IPS DF 4.7 (cell line): ENCODE measurements around the gene PNMT.

ENCODE experiments used
- DNase-seq: peaks from one replicate; pipeline ENCODE4 v3.0.0-alpha.2; 2013; ENCODE audit warnings: low spot score; ENCODE audit errors: extremely low read depth

PNMT gene

DNA sequence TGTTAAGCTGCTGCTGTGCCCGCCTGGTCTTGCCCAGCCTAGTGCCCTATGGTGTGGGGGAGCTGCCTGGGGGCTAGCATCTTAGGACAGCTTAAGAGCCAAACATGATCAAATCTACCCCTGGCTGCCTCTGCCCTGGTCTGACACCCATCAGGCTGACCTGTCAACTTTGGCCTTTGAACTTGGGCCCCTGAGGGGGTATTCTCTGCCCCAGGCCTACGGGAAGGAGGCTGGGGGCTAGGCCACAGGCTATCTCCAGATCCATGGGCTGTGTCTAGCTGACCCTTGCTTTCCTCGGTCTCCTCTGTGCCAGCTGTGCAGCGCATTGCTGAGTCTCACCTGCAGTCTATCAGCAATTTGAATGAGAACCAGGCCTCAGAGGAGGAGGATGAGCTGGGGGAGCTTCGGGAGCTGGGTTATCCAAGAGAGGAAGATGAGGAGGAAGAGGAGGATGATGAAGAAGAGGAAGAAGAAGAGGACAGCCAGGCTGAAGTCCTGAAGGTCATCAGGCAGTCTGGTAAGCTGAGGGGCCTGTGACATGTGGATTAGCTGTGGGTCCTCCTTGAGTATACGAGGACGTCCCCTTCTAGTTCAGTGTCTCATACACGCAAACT is 34.6 kb upstream of the PNMT start:
- DNase-seq: no peak

DNA sequence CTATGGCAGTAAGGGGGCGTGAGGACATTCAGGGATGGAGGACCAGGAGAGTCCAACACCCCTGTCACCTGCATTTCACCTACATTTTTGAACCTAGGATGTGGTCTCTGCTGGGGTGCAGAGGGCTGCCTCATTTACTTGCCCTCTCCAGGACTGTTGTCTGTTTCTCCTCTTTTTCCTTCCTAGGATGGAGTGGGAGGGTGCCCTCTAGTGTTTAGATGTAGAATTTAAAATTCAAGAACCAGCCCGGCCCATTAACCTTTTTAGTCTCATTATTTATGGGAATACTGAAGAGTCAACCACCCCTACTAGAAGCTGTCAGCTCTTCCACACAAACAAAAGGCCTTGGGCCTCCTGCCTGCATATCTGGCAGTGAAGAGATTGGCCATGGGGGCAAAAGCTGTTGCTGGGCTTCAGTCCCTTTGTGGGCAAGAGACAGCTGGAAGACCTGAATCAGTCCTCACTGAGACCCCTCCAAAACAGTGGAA is 33.8 kb upstream of the PNMT start:
- DNase-seq: no peak

DNA sequence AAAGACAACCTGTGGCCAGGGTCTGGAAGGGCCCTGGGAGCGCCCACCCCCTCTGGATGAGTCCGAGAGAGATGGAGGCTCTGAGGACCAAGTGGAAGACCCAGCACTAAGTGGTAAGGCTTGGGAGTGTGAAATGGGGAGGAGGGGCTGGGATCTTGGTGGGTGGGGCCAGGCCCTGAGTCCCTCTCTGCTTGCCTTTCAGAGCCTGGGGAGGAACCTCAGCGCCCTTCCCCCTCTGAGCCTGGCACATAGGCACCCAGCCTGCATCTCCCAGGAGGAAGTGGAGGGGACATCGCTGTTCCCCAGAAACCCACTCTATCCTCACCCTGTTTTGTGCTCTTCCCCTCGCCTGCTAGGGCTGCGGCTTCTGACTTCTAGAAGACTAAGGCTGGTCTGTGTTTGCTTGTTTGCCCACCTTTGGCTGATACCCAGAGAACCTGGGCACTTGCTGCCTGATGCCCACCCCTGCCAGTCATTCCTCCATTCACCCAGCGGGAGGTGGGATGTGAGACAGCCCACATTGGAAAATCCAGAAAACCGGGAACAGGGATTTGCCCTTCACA is 32.6 kb upstream of the PNMT start:
- no peak for DNase-seq

DNA sequence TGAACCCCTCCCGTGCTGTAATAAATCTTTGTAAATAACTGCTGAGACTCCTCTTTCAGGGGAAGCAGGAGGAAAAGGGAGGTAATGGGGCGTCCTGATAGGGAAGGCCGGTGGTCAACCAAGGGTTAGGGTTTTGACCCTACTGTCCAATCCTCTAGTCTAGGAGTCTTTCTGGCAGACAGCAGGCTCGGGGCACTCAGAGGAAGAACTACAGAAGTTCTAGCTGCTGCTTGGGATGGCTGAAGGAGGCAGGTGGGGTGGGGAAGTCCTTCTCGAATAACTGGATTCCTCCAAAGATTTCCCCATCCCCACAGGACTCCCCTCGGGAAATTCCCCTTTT is 31.7 kb upstream of the PNMT start:
- no peak for DNase-seq

DNA sequence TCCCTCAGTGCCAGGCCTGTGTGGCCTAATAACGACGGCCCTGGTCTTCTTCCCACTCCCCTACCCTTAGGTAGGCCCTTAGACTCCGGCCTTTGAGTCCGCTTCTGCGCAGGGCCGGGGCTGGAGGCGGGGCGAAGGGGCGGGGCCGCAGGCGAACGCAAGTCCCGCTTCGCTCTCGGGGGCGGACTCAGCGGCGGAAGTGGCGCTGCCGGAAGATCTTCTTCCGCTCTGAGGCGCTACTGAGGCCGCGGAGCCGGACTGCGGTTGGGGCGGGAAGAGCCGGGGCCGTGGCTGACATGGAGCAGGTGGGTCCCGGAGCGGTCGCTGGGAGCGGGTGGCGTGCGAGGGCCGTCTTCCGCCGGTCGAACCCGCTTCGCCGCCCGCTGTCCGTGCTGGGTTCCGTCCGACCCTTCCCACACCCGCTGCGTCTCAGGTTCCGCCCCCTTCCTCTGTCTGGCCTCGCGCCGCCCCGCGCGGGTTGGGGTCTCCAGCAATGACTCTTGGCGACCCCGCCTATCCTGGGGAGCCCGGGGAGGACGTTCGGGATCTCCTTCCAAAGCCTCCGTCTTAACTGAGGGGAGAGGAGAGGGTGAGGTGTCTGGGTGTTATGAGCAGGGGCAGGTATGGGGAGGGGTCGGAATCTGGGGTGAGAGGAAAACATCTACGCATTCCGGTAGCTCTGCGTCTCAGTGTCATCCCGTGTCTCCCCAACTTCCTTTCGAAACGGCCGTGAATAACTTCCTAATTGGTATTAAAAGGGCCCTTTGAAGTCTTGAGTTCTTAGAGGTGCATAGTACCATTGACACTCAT is 31.1 kb upstream of the PNMT start, which contains the start of gene STARD3:
TSS of gene STARD3 (plus strand) at position 218 of the 810 bp plus-strand sequence. CDS start 16,388 bp downstream, outside the sequence.
- no peak for DNase-seq

DNA sequence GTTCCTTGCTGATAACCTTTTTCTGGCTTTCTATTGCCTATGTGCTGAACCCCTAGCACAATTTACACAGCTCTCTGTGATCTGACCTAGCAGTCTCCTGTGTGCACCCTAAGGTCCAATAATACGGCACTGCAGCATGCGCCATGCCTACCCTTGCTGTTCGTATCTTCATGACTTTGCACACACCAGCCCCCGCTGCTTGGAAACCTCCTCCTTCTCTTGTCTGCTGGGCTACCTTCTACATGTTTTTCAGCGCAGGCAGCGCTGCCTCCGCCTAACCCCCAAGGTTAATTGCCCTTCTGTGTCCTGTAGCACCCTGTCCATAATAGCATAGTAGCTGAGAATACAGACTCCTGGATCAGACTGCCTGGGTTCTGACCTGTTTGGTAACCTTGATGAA is 29.9 kb upstream of the PNMT start:
- no peak for DNase-seq

DNA sequence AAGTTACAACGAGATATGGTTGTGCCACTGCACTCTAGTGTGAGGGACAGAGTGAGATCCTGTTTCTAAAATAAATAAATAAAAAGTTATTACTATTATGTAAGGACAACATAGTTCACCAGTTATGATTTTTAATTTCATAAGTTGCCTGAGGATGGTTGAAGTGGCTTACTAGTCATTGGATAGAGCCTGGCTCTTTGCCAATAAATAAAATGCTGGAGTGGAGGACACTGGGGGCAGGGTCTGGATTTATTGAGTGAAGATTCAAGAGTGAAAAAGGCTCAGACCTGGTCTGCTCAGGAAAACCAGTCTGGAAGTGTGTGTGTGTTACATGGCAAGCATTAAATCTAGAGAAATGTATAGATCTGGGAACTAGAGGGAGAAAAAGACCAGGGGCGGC is 29.2 kb upstream of the PNMT start:
- DNase-seq: no peak

DNA sequence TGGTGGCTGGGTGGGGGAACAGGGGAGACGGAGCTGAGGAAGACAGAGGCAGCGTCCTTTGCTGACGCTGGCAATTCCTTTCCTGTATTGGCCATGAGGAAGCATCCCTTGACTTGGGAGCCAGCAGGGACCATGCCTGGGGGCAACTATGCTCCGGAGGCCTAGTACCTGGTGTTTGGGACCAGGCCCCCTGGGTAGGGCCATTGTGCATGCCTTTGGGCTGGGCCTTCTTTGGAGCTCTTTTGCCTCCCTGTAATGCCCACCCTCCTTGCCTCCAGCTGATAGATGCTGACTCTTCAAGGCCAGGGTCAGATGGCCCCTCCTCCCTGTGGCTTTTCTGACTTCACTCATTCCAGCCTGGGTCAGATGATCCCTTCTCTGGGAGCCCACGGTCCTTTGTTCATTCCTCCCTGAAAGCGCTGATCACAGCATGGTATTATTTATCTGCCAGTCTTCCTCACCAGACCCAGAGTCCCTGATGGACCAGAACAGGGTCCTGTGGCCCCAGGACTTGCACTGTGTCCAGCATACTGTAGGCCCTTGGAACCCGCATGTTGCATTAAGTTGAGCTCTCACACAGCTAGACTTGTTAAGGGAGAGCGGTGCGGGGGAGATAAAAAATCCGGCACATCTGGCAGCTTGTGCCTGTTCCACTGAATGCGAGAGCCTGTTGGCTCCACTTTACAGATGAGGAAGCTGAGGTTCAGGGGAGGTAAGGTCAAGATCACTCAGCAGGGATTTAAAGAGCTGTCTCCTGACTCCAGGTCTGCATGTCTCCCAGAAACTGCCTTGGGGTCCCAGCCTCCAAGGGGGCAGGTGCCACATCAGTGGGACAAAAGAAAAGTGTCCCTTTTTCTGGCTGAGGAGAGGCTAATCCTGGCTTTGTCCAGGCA is 28.4 kb upstream of the PNMT start:
- no peak for DNase-seq

DNA sequence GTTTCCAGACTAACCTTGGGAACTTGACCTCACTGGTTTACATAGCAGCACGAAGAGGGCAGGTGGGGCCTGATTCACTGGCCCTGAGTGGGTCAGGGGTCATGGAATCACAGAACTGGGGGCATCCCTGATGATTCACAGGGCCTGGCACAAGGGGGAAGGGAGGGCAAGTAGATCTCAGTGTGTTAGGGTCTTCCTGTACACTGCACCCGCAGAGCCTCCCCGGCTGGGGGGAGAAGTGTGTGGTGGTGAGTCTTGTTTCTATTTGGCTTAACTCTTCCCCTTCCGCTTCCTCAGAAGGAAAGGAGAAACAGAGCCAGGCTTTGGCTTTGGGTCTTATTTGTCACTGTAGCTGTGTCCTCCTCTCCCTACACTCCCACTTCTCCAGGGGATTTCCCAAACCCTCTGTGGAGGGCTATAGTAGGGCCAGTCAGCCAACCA is 27.6 kb upstream of the PNMT start:
- DNase-seq: no peak

DNA sequence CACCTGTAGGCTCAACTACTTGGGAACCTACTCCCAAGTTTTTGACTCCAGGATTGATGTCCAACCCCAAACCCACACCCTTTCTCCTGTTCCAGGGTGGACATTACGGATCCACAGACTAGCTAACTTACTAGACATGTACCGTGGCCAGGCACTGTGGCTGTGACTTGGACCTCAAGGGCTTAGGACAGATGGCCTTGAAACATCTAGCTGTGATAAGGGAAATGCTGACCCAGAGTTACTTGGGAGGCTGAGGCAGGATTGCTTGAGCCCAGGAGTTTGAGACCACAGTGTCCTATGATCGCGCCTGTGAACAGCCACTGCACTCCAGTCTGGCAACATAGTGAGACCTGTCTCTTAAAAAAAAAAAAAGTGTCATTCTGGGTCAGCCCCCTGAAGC is 27.2 kb upstream of the PNMT start:
- DNase-seq: no peak

DNA sequence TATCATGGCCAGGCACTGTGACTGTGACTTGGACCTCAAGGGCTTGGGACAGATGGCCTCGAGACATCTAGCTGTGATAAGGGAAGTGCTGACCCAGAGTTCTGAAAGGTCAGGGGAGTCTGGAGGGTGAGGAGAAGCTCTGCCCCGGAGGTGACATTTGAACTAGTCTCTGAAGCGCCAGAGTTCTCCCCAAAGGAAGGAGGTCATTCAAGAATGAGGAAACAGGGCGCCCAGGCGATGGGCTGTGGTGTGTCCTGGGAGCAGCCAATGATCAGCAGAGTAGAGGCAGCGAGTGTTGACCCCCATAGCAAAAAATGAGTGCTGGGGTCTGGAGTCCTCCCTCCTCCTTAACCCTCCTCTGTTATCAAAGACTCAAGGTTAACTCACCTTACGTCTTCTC is 26.4 kb upstream of the PNMT start:
- DNase-seq: no peak

DNA sequence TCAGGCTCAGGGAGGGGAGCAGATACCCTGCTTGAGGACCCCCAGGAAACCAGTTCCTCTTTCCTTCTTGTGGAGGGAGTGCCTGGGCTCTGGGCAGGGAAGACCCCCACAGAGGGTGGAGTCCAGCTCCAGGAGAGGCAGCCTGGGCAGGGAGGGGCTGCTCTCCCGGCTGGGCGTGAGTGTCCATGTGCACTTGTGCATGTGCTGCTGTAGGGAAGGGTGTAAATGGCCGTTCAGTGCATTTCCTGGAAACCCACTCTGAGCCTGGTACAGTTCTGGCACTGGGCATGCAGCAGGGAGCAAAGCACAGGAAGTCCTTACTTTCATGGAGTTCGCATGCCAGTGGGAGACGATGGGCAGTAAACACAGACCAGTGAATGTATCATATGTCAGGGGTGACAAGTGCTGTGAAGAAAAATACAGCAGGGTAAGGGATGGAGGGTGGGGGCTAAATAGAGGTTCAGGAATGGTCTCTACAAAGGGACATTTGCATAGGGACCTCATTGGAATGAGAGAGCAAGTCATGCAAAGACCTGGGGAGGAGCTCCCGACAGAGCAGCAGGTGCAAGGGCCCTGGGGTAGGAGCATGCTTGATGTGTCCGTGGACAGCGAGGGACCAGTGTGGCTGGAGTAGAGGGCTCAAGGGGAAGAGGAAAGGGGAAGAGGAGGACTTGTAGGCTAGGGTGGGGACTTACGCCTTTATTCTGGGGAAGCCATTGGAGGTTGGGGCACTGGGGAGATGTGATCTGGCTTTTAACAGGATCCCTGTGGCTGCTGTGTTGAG is 25.8 kb upstream of the PNMT start:
- no peak for DNase-seq

DNA sequence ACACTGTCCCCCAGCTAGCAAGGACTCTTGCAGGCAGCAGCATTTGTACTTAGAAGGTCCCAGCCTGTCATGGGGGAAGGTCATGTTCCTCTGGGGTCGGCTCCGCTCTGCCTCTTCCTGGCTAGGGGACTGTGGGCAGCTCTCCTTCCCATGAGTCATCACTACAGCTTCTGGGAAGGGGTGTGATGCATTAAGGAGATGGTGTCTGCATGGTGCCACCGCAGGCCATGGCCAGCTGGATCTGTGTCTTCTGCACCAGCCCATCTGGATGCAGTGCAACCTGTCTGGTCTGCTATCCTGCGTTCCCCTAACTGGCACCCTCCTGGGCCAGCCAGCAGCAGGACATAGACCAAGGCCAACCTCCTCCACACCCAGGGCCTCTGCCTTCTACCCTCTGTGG is 25.0 kb upstream of the PNMT start:
- DNase-seq: no peak

DNA sequence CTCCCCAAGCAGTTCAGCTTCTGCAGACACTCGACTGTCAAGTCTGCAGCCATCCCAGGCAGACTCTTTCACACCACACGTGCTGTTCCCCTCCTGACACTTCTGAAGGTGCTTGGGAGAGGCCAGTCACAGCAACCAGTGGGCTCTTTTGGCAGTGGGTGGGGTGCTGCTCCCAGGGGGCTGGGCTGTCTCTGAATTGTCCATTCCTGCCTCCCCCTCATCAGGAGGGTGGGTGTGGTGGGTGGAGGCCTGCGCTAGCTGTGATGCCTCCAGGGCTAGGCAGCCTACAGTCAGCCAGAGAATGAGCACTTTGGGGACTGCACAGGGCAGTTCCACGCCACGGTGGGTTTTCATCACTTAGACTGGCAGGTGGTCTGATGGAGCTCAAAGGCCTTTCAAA is 21.0 kb upstream of the PNMT start:
- no peak for DNase-seq

DNA sequence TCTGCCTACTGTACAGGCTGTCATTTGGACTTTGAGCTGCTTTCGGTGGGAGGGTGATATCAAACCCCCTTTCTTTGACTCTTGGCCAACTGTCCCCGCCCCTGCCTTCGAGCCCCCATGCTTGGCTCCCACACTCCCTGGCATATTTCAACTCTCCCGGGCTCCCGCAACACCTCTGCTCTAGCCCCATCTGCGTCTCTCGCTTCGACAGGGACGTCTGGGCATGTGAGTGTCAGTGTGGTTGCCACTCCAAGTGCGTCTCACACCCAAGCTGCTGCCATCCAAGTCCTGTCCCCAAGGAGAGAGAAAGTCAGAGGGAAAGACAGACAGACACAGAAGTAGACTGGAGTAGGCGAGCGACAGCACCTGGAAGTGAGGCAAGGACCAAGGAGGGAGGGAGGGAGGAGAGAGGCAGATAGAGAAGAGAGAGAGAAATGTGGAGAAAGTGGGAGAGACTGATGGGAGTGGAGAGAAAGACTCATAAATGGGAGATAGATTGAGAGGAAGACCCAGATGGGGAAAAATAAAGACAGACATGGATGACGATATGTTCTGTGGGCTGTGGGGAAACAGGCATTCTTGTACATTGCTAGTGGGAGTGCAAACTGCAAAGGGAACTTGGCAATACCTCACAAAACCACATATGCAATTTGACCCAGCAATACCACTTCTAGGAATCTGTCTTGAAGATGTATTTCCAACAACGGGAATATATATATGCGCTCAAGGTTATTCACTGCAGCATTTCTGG is 19.5 kb upstream of the PNMT start:
- no peak for DNase-seq

DNA sequence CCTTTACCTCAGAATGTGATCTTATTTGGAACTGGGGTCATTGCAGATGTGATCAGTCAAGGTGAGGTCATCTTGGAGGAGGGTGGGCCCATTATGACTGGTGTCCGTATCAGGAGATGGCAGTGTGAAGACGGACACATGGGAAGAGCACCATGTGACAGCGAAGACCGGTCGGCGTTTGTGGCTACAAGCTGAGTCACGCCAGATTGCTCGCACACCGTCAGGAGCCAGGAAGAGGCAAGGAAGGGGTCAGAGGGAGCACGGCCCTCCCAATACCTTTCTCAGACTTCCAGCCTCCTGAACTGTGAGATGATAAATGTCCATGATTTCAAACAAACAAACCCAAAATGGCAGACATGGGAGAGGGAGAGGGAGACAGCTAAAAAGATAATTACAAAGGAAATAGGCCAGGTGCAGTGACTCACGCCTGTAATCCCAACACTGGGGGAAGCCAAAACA is 18.1 kb upstream of the PNMT start:
- no peak for DNase-seq

DNA sequence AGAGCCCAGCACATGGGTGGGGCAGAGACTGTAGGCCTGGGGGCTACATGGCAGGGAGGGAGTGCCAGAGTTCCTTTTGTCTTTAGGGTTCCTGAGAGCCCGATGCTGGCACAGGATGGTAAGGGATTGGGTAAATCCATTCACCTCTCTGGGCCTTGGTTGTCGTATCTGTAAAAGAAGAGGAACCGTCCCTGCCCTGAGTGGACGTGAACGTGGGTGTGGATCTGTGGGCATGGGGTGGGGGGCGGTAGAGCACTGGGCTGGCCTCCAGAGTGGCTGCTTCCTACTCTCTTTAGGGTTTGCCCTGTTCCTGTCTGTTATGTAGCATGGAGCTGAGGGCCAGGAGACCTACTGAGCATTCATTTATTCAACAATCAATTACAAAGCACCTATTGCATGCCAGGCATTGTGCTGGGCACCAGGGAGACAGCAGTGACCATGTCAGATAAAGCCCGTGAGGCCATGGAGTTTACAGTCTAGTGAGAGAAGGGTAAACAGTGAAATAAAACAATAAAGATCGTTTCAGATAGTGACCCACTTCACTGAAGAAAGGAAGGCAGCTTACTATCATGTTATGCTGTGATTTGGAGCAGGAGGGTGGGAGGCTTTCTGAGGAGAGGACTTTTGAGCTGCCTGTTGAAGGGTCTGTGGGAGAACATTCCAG is 16.2 kb upstream of the PNMT start:
- DNase-seq: no peak

DNA sequence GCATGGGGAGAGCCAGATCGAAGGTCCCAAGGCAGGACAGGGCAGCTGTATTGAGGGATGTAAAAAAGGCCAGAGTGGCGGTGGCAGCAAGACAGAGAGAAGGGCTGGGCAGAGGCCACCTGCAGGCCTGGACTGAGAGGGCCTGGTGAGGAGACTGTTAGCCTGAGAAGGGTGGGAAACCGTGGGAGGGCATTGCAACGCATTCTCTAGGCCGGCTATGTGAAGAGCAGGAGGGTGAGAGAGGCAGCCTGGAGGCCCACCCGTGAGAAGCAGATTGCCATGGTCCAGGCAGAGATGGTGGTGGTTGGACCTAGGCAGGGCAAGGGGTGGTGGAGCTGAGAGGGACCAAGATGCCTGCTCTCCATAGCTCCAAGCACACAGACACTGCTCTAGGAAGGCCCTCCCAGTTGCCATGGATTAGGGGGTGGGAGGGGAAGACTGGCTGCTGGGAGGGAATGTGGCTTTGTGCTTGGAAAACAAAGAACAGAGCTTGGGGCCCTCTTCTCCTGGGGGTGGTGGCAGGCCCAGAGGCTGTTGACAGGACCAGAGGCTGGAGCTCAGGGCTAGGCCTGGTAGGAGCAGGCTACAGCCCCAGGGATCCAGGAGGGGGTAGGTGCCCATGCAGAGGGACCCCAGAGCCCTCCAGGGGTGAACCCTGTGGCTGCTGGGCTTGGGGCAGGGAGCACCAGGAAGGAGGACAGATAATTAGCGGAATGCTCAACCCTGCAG is 15.5 kb upstream of the PNMT start:
- DNase-seq: no peak

DNA sequence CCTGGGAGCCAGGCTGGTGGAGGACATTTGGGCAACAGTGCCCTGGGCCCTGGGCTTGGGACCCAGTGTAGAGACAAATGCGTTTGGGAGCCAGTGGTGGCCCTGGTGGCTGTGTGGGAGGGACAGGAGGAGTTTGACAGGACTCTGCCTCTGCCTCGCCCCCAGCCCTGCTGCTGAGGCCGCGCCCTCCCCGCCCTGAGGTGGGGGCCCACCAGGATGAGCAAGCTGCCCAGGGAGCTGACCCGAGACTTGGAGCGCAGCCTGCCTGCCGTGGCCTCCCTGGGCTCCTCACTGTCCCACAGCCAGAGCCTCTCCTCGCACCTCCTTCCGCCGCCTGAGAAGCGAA is 15.0 kb upstream of the PNMT start:
- no peak for DNase-seq
